Duodenal mucosa (tissue), 2 donors: ENCODE data around the gene FXYD4.
"Not testable (repeated sequence)": the region's sequence is repeated elsewhere in the genome, so short reads cannot be mapped to it uniquely, and the experiment has no call there.

ENCODE experiments used
- H3K27ac ChIP-seq: one replicate; pipeline ENCODE4 v1.7.0; 2013; ENCODE audit warnings: low read depth, low read length
- H3K27me3 ChIP-seq, 2 donors: one replicate each; pipeline ENCODE4 v1.7.0; 2013; ENCODE audit warnings: low read length in 2 of 2, control low read depth in 1 of 2; ENCODE audit not compliant: insufficient read depth in 2 of 2, control insufficient read depth in 1 of 2
- H3K36me3 ChIP-seq, 2 donors: one replicate each; pipeline ENCODE4 v1.7.0; 2013; ENCODE audit warnings: low read length in 2 of 2, control low read depth in 1 of 2; ENCODE audit not compliant: insufficient read depth in 2 of 2, control insufficient read depth in 1 of 2
- H3K4me1 ChIP-seq, 2 donors: one replicate each; pipeline ENCODE4 v1.7.0; 2013; ENCODE audit warnings: low read length in 2 of 2, control low read depth in 1 of 2; ENCODE audit not compliant: insufficient read depth in 2 of 2, control insufficient read depth in 1 of 2
- H3K4me3 ChIP-seq, 2 donors: one replicate each; pipeline ENCODE4 v1.7.0; 2013; ENCODE audit warnings: low read length in 2 of 2, low read depth in 1 of 2
- H3K9ac ChIP-seq, 2 donors: one replicate each; pipeline ENCODE4 v1.7.0; 2013; ENCODE audit warnings: low read length in 2 of 2, low read depth in 1 of 2
- H3K9me3 ChIP-seq, 2 donors: one replicate each; pipeline ENCODE4 v1.7.0; 2013; ENCODE audit warnings: low read length in 2 of 2, control low read depth in 1 of 2; ENCODE audit not compliant: control insufficient read depth in 1 of 2

Gene FXYD4, protein sequence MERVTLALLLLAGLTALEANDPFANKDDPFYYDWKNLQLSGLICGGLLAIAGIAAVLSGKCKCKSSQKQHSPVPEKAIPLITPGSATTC

DNA sequence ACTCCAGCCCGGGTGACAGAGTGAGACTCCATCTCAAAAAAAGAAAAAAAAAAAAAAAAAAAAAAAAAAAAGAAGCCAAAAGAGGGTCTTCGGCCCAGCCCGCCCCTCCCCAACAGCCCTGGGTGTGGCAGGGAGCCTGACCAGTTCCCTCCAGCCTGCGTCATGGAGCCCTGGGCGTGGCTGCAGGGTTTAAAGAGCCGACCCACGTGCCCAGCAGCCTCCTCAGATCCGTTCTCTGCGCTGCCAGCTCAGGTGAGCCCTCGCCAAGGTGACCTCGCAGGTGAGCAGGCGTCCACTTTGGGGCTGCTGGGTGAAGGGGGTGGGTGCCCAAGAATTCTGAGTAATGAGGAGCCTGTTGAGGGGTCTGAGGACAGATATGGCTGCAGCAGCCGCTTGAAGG, at the start of gene FXYD4:
FXYD4 (plus strand) TSS at position 219 of the 400 bp plus-strand sequence. CDS start 2,111 bp downstream, outside the sequence.
- Histone ChIP-seq H3K9me3 (no peaks in the 10 kb centered on the region), H3K9ac (no peak within 1 kb of the TSS), H3K4me3 (no peak within 1 kb of the TSS), H3K36me3 (no peaks in the 10 kb centered on the region), H3K27me3 (no peaks in the 10 kb centered on the region), H3K4me1 (no peaks in the 10 kb centered on the region), H3K27ac (no peak within 1 kb of the TSS)

DNA sequence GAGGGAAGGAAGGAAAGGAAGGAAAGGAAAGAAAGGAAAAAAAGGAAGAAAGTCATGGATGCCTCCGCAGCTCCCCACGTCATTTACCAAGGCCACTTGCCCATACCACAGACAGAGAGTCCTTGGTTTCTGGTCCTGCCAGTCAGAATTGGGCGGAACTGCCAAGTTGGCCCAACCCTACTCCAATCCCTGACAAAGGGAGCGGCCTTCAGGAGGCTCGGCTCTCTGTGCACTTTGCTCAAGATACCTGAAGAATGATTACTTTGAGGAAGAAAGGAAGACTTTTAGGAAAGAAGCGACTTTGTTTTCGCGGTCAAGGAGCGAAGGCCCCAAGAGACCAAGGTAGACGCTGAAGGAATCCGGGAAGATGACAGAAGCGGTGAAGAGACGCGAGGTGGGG, 49.1 kb upstream of the FXYD4 start:
- Histone ChIP-seq H3K4me1 (peaks cover 14% of the 10 kb centered on the region in 2 donors), H3K27ac (peak overlapping the region; percentile 51), H3K9ac (peak overlapping the region; percentile 58 to 60), H3K27me3 (no peaks in the 10 kb centered on the region), H3K36me3 (no peaks in the 10 kb centered on the region), H3K4me3 (peak overlapping the region; percentile 60 to 68), H3K9me3 (no peaks in the 10 kb centered on the region)

DNA sequence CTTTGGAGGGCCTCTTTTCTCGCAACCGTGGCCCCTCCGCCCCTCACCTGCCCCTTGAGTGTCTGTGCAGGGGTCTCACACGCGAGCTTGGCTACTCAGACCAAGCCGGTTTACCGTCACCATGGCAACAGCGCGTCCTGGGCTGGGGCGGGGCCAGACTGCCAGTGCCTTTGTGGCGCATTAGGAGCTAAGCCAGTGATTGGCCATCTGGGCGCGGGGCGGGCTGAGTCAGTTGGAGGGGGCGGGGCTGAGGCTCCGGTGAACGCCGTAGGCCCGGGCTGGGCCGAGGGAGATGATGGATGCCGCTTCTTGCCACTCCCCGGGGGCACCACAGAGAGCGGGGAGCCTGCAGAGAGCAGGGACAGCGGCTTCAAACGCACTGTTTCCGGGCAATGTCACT, 48.7 kb upstream of the FXYD4 start:
- H3K9me3 ChIP-seq = no peaks in the 10 kb centered on the region
- H3K4me1 ChIP-seq = peaks cover 11 to 18% of the 10 kb centered on the region in 2 donors
- H3K27me3 ChIP-seq = no peaks in the 10 kb centered on the region
- H3K4me3 ChIP-seq = peak overlapping the region; percentile 60 to 68
- peak overlapping the region; percentile 58 to 60 for H3K9ac ChIP-seq
- no peaks in the 10 kb centered on the region for H3K36me3 ChIP-seq
- peak overlapping the region; percentile 51 for H3K27ac ChIP-seq

DNA sequence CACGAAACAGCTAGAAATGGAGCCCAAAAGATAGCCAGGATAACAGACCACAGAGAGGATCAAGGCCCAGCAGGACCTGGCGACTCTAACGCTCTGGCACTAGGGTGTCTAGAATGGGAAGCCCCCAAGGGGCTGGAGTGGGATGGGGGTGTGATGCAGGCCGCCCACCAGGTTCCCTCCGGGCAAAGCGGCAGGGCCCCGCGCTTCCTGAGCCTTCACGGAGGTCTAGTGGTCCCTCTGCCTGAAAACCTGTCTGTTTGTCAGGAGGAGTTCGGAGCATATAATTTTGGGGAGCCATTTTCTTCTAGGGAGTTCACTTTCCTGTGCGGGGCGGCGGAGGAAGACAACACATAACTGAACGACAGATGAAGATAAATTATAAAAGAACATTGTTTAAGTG, 48.2 kb upstream of the FXYD4 start:
- no peaks in the 10 kb centered on the region for H3K36me3 ChIP-seq
- H3K4me3 ChIP-seq = peak overlapping the region; percentile 60 to 68
- H3K4me1 ChIP-seq = peaks cover 11 to 23% of the 10 kb centered on the region in 2 donors
- H3K27ac ChIP-seq = no peak overlapping the region
- no peak overlapping the region for H3K9ac ChIP-seq
- H3K9me3 ChIP-seq = no peaks in the 10 kb centered on the region
- no peaks in the 10 kb centered on the region for H3K27me3 ChIP-seq

DNA sequence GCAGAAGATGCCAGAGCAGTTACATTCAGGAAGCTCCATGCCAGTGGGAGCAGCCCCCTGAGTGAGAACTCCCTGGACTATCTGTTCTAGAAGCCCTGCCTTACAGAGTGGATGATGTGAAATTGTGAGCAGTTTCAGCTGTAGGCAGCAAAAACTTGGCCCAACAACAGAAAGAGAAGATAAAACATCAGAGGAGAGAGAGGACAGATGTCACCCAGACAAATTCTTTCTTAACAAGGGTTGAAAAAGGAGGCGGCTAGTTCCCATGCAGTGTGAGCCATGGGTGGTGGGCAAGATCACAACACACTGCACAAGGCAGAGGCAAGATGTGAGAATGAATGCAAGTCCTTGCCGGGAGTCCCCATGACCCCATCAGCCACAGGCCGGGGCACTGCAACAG, 46.6 kb upstream of the FXYD4 start:
- H3K36me3 ChIP-seq = no peaks in the 10 kb centered on the region
- H3K27ac ChIP-seq = no peak overlapping the region
- H3K4me1 ChIP-seq = peaks cover 10 to 24% of the 10 kb centered on the region in 2 donors
- no peaks in the 10 kb centered on the region for H3K27me3 ChIP-seq
- H3K4me3 ChIP-seq = no peak overlapping the region
- no peaks in the 10 kb centered on the region for H3K9me3 ChIP-seq
- no peak overlapping the region for H3K9ac ChIP-seq

DNA sequence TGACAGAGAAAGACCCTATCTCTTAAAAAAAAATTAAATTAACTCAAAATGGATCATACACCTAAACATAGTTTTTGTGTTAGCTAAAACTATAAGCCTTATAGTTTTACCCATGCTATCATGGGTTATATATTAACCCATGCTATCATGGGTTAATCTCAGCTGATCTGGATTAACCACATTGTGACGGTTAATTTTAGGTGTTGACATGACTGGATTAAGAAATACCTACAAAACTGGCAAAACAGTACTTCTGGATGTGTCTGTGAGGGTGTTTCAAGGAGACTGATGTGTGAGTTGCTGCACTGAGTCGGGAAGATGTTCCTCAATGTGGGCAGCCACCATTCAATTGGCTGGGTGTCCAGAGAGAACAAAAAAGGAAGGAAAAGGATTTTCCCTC, 44.3 kb upstream of the FXYD4 start:
- Histone ChIP-seq H3K4me3 (no peak overlapping the region), H3K27me3 (no peaks in the 10 kb centered on the region), H3K9ac (no peak overlapping the region), H3K36me3 (no peaks in the 10 kb centered on the region), H3K9me3 (no peaks in the 10 kb centered on the region), H3K27ac (no peak overlapping the region), H3K4me1 (peaks cover 1 to 24% of the 10 kb centered on the region in 2 donors)

DNA sequence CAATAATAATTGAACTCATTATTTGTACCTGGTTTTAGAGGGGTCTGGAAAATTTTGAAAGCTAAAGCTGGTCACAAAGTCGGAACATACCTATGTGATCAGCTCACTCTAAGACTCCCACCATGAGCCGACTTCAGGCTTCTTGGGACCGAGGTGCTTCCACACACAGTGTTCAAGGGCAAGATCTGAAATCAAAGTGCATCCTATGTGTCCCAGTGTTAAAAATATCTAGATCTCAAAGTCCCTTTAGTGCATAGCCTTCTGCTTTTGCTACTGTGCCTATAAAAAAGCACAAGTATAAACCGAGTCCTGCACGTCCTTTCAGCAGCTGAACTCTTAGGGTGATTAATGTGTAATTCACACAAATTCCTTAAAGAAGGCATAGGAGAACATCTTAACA, 43.5 kb upstream of the FXYD4 start:
- no peaks in the 10 kb centered on the region for H3K27me3 ChIP-seq
- no peak overlapping the region for H3K9ac ChIP-seq
- peaks cover 0 to 16% of the 10 kb centered on the region in 2 donors for H3K4me1 ChIP-seq
- no peak overlapping the region for H3K27ac ChIP-seq
- H3K4me3 ChIP-seq = no peak overlapping the region
- no peaks in the 10 kb centered on the region for H3K9me3 ChIP-seq
- no peaks in the 10 kb centered on the region for H3K36me3 ChIP-seq

DNA sequence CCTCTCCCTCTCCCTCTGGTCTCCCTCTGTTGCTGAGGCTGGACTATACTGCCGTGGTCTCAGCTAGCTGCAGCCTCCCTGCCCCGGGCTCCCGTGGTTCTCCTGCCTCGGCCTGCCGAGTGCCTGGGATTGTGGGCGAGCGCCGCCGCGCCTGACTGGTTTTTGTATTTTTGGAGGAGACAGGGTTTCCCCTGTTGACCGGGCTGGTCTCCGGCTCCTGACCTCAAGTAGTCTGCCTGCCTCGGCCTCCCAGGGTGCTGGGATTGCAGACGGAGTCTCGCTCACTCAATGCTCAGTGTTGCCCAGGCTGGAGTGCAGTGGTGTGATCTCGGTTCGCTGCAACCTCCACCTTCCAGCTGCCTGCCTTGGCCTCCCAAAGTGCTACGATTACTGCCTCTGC, 42.6 kb upstream of the FXYD4 start:
- H3K9ac ChIP-seq, H3K27me3 ChIP-seq, H3K9me3 ChIP-seq, H3K4me3 ChIP-seq, H3K27ac ChIP-seq, H3K36me3 ChIP-seq: not testable (repeated sequence)
- peaks cover 0 to 13% of the 10 kb centered on the region in 2 donors for H3K4me1 ChIP-seq

DNA sequence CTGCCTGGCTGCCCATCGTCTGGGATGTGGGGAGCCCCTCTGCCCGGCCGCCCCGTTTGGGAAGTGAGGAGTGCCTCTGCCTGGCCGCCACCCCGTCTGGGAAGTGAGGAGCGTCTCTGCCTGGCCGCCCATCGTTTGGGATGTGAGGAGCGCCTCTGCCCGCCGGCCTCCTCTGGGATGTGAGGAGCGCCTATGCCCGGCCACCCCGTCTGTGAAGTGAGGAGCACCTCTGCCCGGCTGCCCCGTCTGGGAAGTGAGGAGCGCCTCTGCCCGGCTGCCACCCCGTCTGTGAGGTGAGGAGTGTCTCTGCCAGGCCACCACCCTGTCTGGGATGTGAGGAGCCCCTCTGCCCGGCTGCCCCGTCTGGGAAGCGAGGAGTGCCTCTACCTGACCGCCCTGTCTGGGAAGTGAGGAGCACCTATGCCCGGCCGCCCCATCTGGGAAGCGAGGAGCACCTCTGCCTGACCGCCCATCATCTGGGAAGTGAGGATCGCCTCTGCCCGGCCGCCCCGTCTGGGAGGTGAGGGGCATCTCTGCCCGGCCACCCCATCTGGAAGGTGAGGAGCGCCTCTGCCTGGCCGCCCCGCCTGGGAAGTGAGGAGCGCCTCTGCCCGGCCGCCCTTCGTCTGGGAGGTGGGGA, 42.1 kb upstream of the FXYD4 start:
- H3K4me3 ChIP-seq, H3K27ac ChIP-seq, H3K9ac ChIP-seq, H3K9me3 ChIP-seq, H3K27me3 ChIP-seq, H3K36me3 ChIP-seq: not testable (repeated sequence)
- peaks cover 0 to 13% of the 10 kb centered on the region in 2 donors for H3K4me1 ChIP-seq

DNA sequence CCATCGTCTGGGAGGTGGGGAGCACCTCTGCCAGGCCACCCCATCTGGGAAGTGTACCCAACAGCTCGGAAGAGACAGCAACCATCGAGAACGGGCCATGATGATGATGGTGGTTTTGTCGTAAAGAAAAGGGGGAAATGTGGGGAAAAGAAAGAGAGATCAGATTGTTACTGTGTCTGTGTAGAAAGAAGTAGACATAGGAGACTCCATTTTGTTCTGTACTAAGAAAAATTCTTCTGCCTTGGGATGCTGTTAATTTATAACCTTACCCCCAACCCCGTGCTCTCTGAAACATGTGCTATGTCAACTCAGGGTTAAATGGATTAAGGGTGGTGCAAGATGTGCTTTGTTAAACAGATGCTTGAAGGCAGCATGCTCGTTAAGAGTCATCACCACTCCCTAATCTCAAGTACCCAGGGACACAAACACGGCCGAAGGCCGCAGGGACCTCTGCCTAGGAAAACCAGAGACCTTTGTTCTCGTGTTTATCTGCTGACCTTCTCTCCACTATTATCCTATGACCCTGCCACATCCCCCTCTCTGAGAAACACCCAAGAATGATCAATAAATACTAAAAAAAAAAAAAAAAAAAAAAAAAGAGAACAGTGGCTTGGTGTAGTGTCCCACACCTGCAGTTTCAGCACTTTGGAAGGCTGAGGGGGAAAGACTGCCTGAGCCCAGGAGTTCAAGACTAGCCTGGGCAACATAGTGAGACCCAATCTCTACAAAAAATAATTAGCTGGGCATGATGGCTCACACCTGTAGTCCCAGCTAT, 41.2 kb upstream of the FXYD4 start:
- H3K27ac ChIP-seq, H3K36me3 ChIP-seq, H3K4me3 ChIP-seq, H3K9me3 ChIP-seq, H3K9ac ChIP-seq, H3K27me3 ChIP-seq: not testable (repeated sequence)
- peaks cover 0 to 13% of the 10 kb centered on the region in 2 donors for H3K4me1 ChIP-seq
